ENCODE results near the gene SUV39H2. TPM values are rescaled to one million over a fixed set of nuclear protein-coding genes. Genes with fewer than 3 reads are reported as not detected.
A peak's percentile ranks its signal among the peaks of the same experiment; 100 is the strongest.

SUV39H2 gene
- total and polyA plus RNA-seq, 10 of the 15 experiments (the other 5 are each of a cell fraction or from before 2014, with no cell fraction given), result 24.3 to 41.1 (median 30.0) TPM

DNA sequence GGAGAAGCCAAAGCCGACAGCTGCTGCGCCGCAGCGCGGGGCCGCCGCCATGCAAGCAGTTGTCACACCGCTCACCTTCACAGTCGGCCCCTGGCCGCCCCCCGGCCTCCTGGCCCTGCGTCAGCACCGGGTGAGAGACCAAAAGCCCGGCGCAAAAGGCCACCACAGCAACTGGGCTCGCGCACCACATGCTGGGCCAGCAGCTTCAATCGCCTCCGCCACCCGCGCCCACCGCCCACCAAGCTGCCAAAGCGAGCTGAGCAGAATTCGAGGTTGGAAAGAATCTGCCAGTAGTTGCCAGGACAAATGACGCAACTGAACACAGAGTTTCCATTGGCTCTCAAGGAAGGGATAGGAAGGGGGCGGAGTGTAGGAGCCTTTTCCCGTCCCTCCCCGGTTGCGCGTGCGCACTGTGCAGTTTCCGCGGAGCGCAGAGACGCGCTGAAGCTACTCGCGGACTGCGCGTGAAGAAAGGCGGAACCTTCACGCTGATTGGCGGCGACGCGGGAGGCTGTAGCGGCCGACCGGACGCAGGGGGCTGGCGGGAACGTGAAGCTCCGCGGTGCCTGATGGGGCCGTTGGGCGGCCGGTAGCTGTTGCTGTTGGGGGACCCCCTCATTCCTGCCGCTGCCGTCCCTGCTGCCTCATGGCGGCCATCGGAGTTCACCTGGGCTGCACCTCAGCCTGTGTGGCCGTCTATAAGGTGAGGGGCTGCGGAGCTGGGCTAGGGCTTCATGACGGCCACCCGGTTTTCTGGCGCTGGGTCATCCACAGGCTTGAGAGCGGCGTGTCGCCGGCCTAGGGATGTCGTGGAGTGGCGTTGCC lies 40.7 kb upstream of the SUV39H2 start, which contains the start of the genes CDNF, HSPA14 and MSANTD7 (continued):
- TF ChIP-seq CBFB (IDR thresholded peaks at IDR 0.05; ENCODE audit: low read depth) (0 out of 2 replicates have a peak, but pooled peaks have one; percentile 21), NKRF (conservative IDR thresholded peaks at IDR 0.05) (peak; percentile 93), TAF1 (IDR thresholded peaks at IDR 0.05; ENCODE audit: borderline replicate concordance, low read depth, low read length) (peak; percentile 87), CREM (IDR thresholded peaks at IDR 0.05; ENCODE audit: low read depth) (peak; percentile 97), HDGF (IDR thresholded peaks at IDR 0.05) (peak; percentile 78; the same call in 1 of the 2 replicates), CUX1 (IDR thresholded peaks at IDR 0.05; ENCODE audit: insufficient replicate concordance, low read depth, low read length) (no peak), TBL1XR1 (IDR thresholded peaks at IDR 0.05; ENCODE audit: low read depth, low read length) (0 out of 2 replicates have a peak, but pooled peaks have one; percentile 24), MYB (IDR thresholded peaks at IDR 0.05; ENCODE audit: borderline replicate concordance, low read depth, low read length) (no peak), PML (IDR thresholded peaks at IDR 0.05; ENCODE audit: low read length) (peak; percentile 67; the same call in 1 of the 2 replicates), NR2C1 (IDR thresholded peaks at IDR 0.05) (no peak), POLR2A (IDR thresholded peaks at IDR 0.05; ENCODE audit: low read depth, low read length) (peak; percentile 95), HCFC1 (IDR thresholded peaks at IDR 0.05; ENCODE audit: low read length) (peak; percentile 45; the same call in 1 of the 2 replicates), DPF2 (IDR thresholded peaks at IDR 0.05) (peak; percentile 78), RELB (IDR thresholded peaks at IDR 0.05; ENCODE audit: low read depth) (no peak; the same call in 1 of the 2 replicates), ZNF622 (IDR thresholded peaks at IDR 0.05) (no peak), EED (IDR thresholded peaks at IDR 0.05; ENCODE audit: low read depth) (no peak), SREBF2 (IDR thresholded peaks at IDR 0.05; ENCODE audit: low read length) (peak; percentile 49; the same call in 1 of the 2 replicates), YY1 (IDR thresholded peaks at IDR 0.05; ENCODE audit: low read depth, low read length) (peak; percentile 90), CHD2 (IDR thresholded peaks at IDR 0.05; ENCODE audit: borderline replicate concordance, low read depth, low read length) (peak; percentile 90; the same call in 1 of the 2 replicates)
- TF ChIP-seq, protein P1, sequence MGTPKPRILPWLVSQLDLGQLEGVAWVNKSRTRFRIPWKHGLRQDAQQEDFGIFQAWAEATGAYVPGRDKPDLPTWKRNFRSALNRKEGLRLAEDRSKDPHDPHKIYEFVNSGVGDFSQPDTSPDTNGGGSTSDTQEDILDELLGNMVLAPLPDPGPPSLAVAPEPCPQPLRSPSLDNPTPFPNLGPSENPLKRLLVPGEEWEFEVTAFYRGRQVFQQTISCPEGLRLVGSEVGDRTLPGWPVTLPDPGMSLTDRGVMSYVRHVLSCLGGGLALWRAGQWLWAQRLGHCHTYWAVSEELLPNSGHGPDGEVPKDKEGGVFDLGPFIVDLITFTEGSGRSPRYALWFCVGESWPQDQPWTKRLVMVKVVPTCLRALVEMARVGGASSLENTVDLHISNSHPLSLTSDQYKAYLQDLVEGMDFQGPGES (IDR thresholded peaks at IDR 0.05), result peak; percentile 73; the same call in 1 of the 2 replicates

All from GM12878 (cell line).